Muscle of leg (tissue), 11 donors: ENCODE measurements around the gene LDLRAD4. TPM values are rescaled to one million over a fixed set of nuclear protein-coding genes. Genes with fewer than 3 reads are reported as not detected.

Experiments used
- DNase-seq: peaks from one replicate; pipeline ENCODE4 v3.0.0; 2013
- H3K27ac ChIP-seq: one replicate; pipeline ENCODE4 v1.5.1; 2013; ENCODE audit warnings: mild to moderate bottlenecking, low read length, control low read depth
- H3K27me3 ChIP-seq: one replicate; pipeline ENCODE4 v1.6.1; 2013; ENCODE audit warnings: low read length; ENCODE audit not compliant: control insufficient read depth, insufficient read depth
- H3K36me3 ChIP-seq: one replicate; pipeline ENCODE4 v1.6.1; 2013; ENCODE audit warnings: low read length; ENCODE audit not compliant: control insufficient read depth, insufficient read depth
- H3K4me1 ChIP-seq: one replicate; pipeline ENCODE4 v1.6.1; 2013; ENCODE audit warnings: low read length; ENCODE audit not compliant: control insufficient read depth, insufficient read depth
- H3K4me3 ChIP-seq: one replicate; pipeline ENCODE4 v1.5.1; 2013; ENCODE audit warnings: low read length, control low read depth
- H3K9me3 ChIP-seq: replicated peaks from 2 replicates; pipeline ENCODE4 v1.6.1; 2013; ENCODE audit warnings: low read depth, low read length; ENCODE audit not compliant: control insufficient read depth
- WGBS: methylation state at CpG from one replicate; pipeline ENCODE4 v1.1.5; 2013; ENCODE audit warnings: missing lambda C conversion rate; ENCODE audit not compliant: insufficient coverage; 5-methylcytosine and 5-hydroxymethylcytosine counted together
- polyA plus RNA-seq, 8 donors: library from polyadenylated mRNA; unstranded; fragments of 120-200 nt; gene quantifications; one replicate each; pipeline versions ENCODE4 v1.2.1 to v1.2.3, GENCODE V29; 2013; ENCODE audit warnings: inconsistent platforms in 1 of 8, low replicate concordance in 1 of 8; ENCODE audit not compliant: insufficient read length in 8 of 8, insufficient read depth in 1 of 8
- total RNA-seq: library from RNA; stranded (reverse); fragments of 120-200 nt; gene quantifications from one replicate; pipeline ENCODE4 v1.2.4, GENCODE V29; 2013

LDLRAD4 gene
- total and polyA plus RNA-seq, 9 donors = 9.0 to 20.8 (median 14.4) TPM

GRCh38 chr18:13403786-13404549, 185.4 kb downstream of the LDLRAD4 start:
- Histone ChIP-seq H3K27ac (no peak overlapping the region), H3K4me1 (no peaks in the 10 kb centered on the region), H3K27me3 (no peaks in the 10 kb centered on the region), H3K4me3 (no peak overlapping the region), H3K9me3 (no peaks in the 10 kb centered on the region), H3K36me3 (no peaks in the 10 kb centered on the region)
- 90% methylated on average over 27 of the region's 31 CpGs for WGBS
- no peak for DNase-seq

GRCh38 chr18:13405305-13406038, 186.9 kb downstream of the LDLRAD4 start:
- no peak overlapping the region for H3K4me3 ChIP-seq
- no peak for DNase-seq
- no peaks in the 10 kb centered on the region for H3K9me3 ChIP-seq
- H3K36me3 ChIP-seq = no peaks in the 10 kb centered on the region
- no peaks in the 10 kb centered on the region for H3K27me3 ChIP-seq
- 89% methylated on average over 12 of the region's 17 CpGs for WGBS
- H3K4me1 ChIP-seq = no peaks in the 10 kb centered on the region
- H3K27ac ChIP-seq = no peak overlapping the region

GRCh38 chr18:13406049-13406615, 187.6 kb downstream of the LDLRAD4 start:
- H3K4me3 ChIP-seq = no peak overlapping the region
- WGBS = 90% methylated on average over 8 of the region's 9 CpGs
- no peaks in the 10 kb centered on the region for H3K27me3 ChIP-seq
- no peaks in the 10 kb centered on the region for H3K4me1 ChIP-seq
- DNase-seq = no peak
- no peak overlapping the region for H3K27ac ChIP-seq
- no peaks in the 10 kb centered on the region for H3K36me3 ChIP-seq
- H3K9me3 ChIP-seq = no peaks in the 10 kb centered on the region

- no peaks in the 10 kb centered on the region for H3K4me1 ChIP-seq
- no peaks in the 10 kb centered on the region for H3K36me3 ChIP-seq
- H3K27ac ChIP-seq = no peak overlapping the region
- WGBS = 91% methylated on average over 4 of the region's 11 CpGs
- no peaks in the 10 kb centered on the region for H3K27me3 ChIP-seq
- no peak overlapping the region for H3K4me3 ChIP-seq
- peaks cover 2% of the 10 kb centered on the region for H3K9me3 ChIP-seq
- no peak for DNase-seq
These were observed 188.2 kb downstream of the LDLRAD4 start for GRCh38 chr18:13406736-13407135.

DNA sequence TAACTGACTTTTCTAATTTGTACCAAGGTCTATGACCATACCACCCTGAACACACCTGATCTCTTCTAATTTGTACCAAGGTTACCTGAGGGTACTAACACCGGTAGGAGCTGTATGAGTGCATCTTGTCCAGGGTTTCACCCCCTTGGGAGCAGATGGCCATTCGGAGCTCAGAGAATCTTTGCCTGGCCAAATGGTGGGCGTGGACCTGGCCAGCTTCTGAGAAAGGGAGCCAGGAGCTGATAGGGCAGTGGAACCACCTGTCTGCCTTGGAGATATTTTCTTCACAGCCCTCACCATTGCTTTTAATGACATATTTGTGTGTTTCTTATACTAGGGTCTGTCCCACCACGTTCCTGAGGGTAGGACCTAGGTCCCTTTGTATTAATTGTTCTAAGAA, 188.9 kb downstream of the LDLRAD4 start:
- Histone ChIP-seq H3K4me3 (no peak overlapping the region), H3K27ac (no peak overlapping the region), H3K27me3 (no peaks in the 10 kb centered on the region), H3K4me1 (no peaks in the 10 kb centered on the region), H3K36me3 (no peaks in the 10 kb centered on the region), H3K9me3 (peaks cover 4% of the 10 kb centered on the region)
- DNase-seq = no peak
- 77% methylated on average over 3 of the region's 4 CpGs for WGBS

DNA sequence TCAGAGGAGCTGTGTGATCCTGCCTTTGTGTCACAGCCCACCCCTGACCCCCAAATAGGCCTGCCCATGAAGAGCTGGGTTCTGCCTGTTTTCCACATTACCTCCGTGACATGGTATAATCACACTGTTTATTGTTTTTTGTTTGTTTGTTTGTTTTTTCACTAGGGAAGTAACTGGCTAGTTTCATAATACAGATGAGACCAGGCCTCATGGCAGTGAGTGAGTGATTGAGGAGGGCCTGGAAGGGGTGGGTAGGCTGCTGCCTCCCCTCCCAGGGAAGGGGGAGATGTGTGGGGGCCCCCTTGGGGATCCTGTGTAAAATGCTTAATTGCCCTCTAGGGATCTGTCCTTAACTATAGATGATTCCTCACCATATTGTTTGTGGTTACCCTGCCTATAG, 190.5 kb downstream of the LDLRAD4 start:
- H3K4me1 ChIP-seq = no peaks in the 10 kb centered on the region
- no peak for DNase-seq
- H3K36me3 ChIP-seq = no peaks in the 10 kb centered on the region
- H3K27me3 ChIP-seq = no peaks in the 10 kb centered on the region
- no peak overlapping the region for H3K27ac ChIP-seq
- H3K4me3 ChIP-seq = no peak overlapping the region
- WGBS = no CpG with 5 or more reads among the region's 1 CpG
- peaks cover 4% of the 10 kb centered on the region for H3K9me3 ChIP-seq

DNA sequence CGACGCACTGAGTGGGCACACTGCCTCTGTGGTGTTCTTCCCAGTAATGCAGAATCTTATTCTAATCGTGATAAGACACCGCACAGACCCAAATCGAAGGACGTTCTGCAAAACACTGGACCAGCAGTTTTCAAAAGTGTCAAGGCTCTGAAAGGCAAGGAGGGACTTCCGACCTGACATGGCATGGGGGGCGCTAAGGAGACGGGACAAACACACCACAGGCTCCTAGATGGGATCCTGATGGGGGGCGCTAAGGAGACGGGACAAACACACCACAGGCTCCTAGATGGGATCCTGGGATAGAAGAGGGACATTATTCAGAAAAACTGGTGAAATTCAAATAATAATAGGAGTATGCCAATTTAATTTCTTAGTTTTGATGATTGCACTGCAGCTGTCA, 191.4 kb downstream of the LDLRAD4 start:
- Histone ChIP-seq H3K4me1 (no peaks in the 10 kb centered on the region), H3K9me3 (peaks cover 4% of the 10 kb centered on the region), H3K4me3 (no peak overlapping the region), H3K27me3 (no peaks in the 10 kb centered on the region), H3K36me3 (no peaks in the 10 kb centered on the region), H3K27ac (no peak overlapping the region)
- WGBS = 75% methylated on average over 10 of the region's 11 CpGs
- no peak for DNase-seq

DNA sequence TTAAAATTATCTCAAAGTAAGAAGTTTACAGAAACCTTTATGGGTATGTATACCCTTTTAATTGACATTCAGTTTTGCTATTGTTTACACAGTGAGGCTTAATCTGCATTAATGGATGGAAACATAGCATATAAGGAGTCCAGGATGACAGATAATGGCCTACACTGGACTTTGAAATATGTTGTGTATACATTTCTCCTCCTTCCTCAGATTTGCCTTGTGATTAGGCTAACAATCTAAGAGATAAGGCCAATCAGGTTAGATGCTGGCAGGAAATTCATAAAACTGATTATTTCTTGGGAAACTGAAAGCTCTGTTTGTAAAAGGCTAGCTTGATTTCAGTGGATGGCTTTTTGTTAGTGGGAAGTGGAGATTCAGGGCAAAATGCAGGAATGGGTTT, 191.9 kb downstream of the LDLRAD4 start:
- Histone ChIP-seq H3K9me3 (peaks cover 4% of the 10 kb centered on the region), H3K4me3 (no peak overlapping the region), H3K4me1 (peaks cover 2% of the 10 kb centered on the region), H3K27me3 (no peaks in the 10 kb centered on the region), H3K36me3 (no peaks in the 10 kb centered on the region), H3K27ac (no peak overlapping the region)
- DNase-seq = no peak

- H3K27me3 ChIP-seq = no peaks in the 10 kb centered on the region
- 100% methylated on average over 1 of the region's 1 CpG for WGBS
- DNase-seq = no peak
- no peak overlapping the region for H3K4me3 ChIP-seq
- no peak overlapping the region for H3K27ac ChIP-seq
- H3K36me3 ChIP-seq = no peaks in the 10 kb centered on the region
- H3K9me3 ChIP-seq = peaks cover 4% of the 10 kb centered on the region
- H3K4me1 ChIP-seq = peaks cover 4% of the 10 kb centered on the region
These were observed 193.5 kb downstream of the LDLRAD4 start for GRCh38 chr18:13412017-13412416.

DNA sequence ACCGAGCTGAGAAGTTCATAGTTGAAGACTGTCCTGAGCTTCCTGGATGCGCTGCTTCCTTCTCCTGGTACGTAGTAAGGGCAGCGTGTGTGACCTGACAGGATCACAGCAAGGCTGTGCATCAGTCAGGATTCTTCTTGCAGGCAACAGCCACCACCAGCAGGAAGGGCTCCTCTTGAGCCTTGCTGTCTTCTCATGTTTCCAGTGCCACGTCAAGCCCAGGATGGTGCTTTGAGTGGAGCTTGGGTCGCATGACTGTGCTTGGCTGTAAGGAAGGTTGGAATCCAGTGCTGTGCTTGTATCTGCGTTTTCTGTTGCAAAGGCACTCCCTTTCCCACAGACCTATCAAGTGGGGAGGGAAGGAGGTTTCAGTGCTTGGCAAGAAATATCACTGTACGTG, 194.3 kb downstream of the LDLRAD4 start:
- H3K36me3 ChIP-seq = no peaks in the 10 kb centered on the region
- H3K27ac ChIP-seq = no peak overlapping the region
- WGBS = 98% methylated on average over 4 of the region's 8 CpGs
- no peak for DNase-seq
- no peaks in the 10 kb centered on the region for H3K27me3 ChIP-seq
- peaks cover 4% of the 10 kb centered on the region for H3K4me1 ChIP-seq
- H3K4me3 ChIP-seq = no peak overlapping the region
- H3K9me3 ChIP-seq = peaks cover 4% of the 10 kb centered on the region
